Large intestine (tissue), 3 donors: Measurements from ENCODE around the gene FOXA1. TPM values are rescaled to one million over a fixed set of nuclear protein-coding genes. Genes with fewer than 3 reads are reported as not detected.

Experiments
- DNase-seq, 2 donors: peaks; one replicate each; pipeline versions ENCODE4 v3.0.0 to v3.0.0-alpha.2; 2013
- H3K27ac ChIP-seq: one replicate; pipeline ENCODE4 v1.5.1; 2013; ENCODE audit warnings: low read length
- H3K27me3 ChIP-seq: 2 replicates; pipeline ENCODE4 v1.6.1; 2013; ENCODE audit warnings: low read length; ENCODE audit not compliant: control insufficient read depth, insufficient read depth
- H3K36me3 ChIP-seq: 2 replicates; pipeline ENCODE4 v1.6.1; 2013; ENCODE audit warnings: low read length; ENCODE audit not compliant: control insufficient read depth, insufficient read depth
- H3K4me1 ChIP-seq: one replicate; pipeline ENCODE4 v1.6.1; 2013; ENCODE audit warnings: low read length; ENCODE audit not compliant: control insufficient read depth, insufficient read depth
- H3K4me3 ChIP-seq: one replicate; pipeline ENCODE4 v1.5.1; 2013; ENCODE audit warnings: low read length
- H3K9me3 ChIP-seq: one replicate; pipeline ENCODE4 v1.6.1; 2013; ENCODE audit warnings: mild to moderate bottlenecking, low read depth, low read length, moderate library complexity; ENCODE audit not compliant: control insufficient read depth
- WGBS: methylation state at CpG from one replicate; pipeline ENCODE4 v1.1.5; 2013; ENCODE audit warnings: low lambda C conversion rate; ENCODE audit not compliant: insufficient coverage; 5-methylcytosine and 5-hydroxymethylcytosine counted together
- polyA plus RNA-seq: library from polyadenylated mRNA; unstranded; fragments of 120-200 nt; gene quantifications from one replicate; pipeline ENCODE4 v1.2.1, GENCODE V29; 2013

FOXA1 gene
- polyA plus RNA-seq, 1 donor = 36.0 TPM

DNA sequence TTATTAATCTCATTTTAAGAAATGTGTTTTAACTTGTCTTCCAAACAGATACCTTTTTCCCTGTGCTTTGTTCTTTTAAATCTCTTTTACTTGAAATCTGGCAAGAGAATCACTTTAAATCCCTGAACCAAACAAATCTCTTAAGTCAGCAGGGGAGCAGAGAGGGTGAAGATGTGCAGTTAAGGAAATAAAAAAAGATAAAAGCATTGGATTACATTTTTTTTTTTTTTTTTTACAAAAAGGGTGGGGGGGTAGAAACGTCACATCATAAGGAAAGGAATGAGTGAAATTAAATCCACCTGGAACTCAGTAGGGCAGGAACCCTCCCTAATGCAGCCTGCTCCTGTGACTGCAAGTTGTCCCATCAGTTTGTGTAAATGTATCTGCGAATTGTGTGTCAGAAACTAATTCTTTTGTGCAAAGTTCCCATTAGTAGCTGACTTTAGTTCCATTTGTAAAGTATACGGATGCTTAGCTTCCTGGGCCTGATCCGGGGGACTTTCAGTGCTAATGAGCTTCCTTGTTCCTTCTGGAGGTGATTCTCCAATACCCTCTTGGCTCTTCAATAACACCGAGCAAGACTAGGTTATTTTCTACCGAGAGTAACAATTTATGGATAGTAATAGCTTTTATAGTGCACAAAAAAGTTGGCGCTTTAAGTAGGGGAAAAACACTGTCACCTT lies 1.9 kb upstream of the FOXA1 start:
- peaks cover 9% of the 10 kb centered on the region for H3K9me3 ChIP-seq
- DNase-seq = peak in 1 of 2 donors; percentile 62
- WGBS = no CpG with 5 or more reads among the region's 7 CpGs
- H3K4me3 ChIP-seq = peak overlapping the region; percentile 53
- H3K4me1 ChIP-seq = peaks cover 11% of the 10 kb centered on the region
- H3K27ac ChIP-seq = peak overlapping the region; percentile 97
- H3K36me3 ChIP-seq = no peaks in the 10 kb centered on the region
- H3K27me3 ChIP-seq = peaks cover 85% of the 10 kb centered on the region

DNA sequence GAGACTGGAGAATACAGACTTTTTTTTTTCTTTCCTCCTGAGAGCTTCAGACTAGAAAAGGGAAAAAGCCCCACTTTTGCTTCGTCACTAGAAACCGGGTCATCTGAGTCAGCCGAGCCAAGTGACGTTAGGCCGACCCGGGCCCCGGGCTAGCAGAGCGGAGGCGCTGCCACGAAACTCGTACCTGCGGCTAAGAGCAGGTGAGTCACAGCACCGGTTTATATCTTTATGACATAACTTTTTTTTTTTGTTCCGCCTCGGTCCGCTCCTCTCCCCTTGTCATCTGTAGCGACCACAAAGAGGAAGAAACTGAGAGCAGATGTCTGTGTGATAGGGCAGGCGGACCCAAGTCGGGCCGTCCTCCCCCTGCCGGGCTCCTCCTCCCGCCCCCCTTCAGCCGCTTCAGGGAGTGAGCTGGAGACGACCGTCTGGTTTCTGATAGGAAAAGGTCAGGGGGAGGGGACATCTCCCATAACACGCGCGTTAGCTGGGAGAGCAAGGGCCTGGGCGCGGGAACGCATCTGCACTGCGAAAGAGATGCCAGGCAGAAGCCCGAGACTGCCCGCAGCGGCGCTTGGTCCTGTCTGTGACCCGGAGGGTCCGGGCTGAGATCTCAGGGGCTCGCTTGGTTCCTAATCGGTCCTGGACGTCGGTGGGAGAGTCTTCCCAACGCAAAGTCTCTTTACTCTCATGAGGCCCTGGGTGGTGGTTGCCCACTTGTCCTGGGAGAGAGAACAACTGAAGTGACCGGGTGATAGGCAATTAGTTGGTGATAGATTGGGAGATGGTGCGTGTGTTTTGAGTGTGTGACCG lies 966 bp upstream of the FOXA1 start:
- Histone ChIP-seq H3K27ac (peak overlapping the region; percentile 97), H3K4me1 (peaks cover 10% of the 10 kb centered on the region), H3K4me3 (peak overlapping the region; percentile 45), H3K36me3 (no peaks in the 10 kb centered on the region), H3K9me3 (peaks cover 9% of the 10 kb centered on the region), H3K27me3 (peaks cover 85% of the 10 kb centered on the region)
- peak; percentile 89 to 96 for DNase-seq
- no CpG with 5 or more reads among the region's 46 CpGs for WGBS

- DNase-seq = peak; percentile 85 to 91
- H3K27me3 ChIP-seq = peaks cover 78% of the 10 kb centered on the region
- peaks cover 5% of the 10 kb centered on the region for H3K9me3 ChIP-seq
- peak overlapping the region; percentile 77 for H3K4me3 ChIP-seq
- peaks cover 5% of the 10 kb centered on the region for H3K4me1 ChIP-seq
- H3K36me3 ChIP-seq = no peaks in the 10 kb centered on the region
- peak overlapping the region; percentile 97 for H3K27ac ChIP-seq
- WGBS = no CpG with 5 or more reads among the region's 56 CpGs
These were observed 645 bp downstream of the FOXA1 start for GRCh38 chr14:37594238-37594970.

GRCh38 chr14:37593511-37594237 lies 1.4 kb downstream of the FOXA1 start:
- DNase-seq = peak in 1 of 2 donors; percentile 60
- peaks cover 5% of the 10 kb centered on the region for H3K4me1 ChIP-seq
- peak overlapping the region; percentile 97 for H3K27ac ChIP-seq
- no peaks in the 10 kb centered on the region for H3K36me3 ChIP-seq
- H3K9me3 ChIP-seq = peaks cover 4% of the 10 kb centered on the region
- peak overlapping the region; percentile 77 for H3K4me3 ChIP-seq
- WGBS = 2% methylated on average over 8 of the region's 14 CpGs
- H3K27me3 ChIP-seq = peaks cover 77% of the 10 kb centered on the region

DNA sequence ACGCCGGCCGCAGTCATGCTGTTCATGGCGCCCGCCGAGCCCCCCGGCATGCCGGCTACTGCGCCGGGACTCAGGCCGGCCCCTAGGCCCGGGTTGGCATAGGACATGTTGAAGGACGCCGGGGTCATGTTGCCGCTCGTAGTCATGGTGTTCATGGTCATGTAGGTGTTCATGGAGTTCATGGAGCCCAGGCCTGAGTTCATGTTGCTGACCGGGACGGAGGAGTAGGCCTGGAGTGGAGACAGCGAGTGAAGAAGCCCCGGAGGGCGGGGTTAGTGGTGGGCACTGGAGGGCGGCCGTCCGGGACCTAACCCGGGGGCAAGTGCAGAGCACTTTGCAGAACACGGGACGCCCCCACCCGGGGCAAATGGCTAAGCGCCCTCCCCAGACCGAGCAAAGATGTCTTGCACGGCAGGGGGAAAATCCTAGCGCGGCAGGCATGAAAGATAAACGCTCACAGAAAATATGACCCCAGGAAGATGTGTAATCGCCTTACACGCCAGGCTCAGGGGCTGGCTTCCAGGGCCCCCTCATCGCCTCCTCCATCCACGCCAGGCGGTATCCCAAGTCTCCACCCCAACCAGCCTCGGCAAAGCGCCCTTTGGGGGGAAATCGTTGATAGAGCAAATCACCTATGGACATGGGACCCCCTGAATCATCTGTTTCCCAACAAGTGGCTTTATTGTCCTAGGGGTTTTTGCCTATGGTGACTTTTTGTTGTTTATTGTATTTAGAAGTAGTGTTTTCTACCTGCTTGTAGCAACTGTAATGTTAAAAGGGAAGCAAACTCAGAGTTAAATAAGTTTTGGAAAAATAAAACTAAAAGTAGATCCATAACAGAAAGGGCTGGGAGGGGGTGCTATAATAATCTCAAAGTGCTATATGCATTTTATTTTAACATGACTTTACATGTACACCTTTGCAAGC lies 2.3 kb downstream of the FOXA1 start:
- peaks cover 4% of the 10 kb centered on the region for H3K9me3 ChIP-seq
- peak in 1 of 2 donors; percentile 80 for DNase-seq
- H3K4me1 ChIP-seq = peaks cover 5% of the 10 kb centered on the region
- peaks cover 77% of the 10 kb centered on the region for H3K27me3 ChIP-seq
- peak overlapping the region; percentile 97 for H3K27ac ChIP-seq
- WGBS = no CpG with 5 or more reads among the region's 42 CpGs
- peaks cover 4% of the 10 kb centered on the region for H3K36me3 ChIP-seq
- peak overlapping the region; percentile 77 for H3K4me3 ChIP-seq

GRCh38 chr14:37591941-37592481 lies 3.0 kb downstream of the FOXA1 start:
- no peak for DNase-seq
- peaks cover 4% of the 10 kb centered on the region for H3K9me3 ChIP-seq
- H3K4me1 ChIP-seq = peaks cover 4% of the 10 kb centered on the region
- H3K4me3 ChIP-seq = peak overlapping the region; percentile 77
- H3K27me3 ChIP-seq = peaks cover 74% of the 10 kb centered on the region
- WGBS = no CpG with 5 or more reads among the region's 58 CpGs
- H3K27ac ChIP-seq = peak overlapping the region; percentile 97
- H3K36me3 ChIP-seq = peaks cover 4% of the 10 kb centered on the region

DNA sequence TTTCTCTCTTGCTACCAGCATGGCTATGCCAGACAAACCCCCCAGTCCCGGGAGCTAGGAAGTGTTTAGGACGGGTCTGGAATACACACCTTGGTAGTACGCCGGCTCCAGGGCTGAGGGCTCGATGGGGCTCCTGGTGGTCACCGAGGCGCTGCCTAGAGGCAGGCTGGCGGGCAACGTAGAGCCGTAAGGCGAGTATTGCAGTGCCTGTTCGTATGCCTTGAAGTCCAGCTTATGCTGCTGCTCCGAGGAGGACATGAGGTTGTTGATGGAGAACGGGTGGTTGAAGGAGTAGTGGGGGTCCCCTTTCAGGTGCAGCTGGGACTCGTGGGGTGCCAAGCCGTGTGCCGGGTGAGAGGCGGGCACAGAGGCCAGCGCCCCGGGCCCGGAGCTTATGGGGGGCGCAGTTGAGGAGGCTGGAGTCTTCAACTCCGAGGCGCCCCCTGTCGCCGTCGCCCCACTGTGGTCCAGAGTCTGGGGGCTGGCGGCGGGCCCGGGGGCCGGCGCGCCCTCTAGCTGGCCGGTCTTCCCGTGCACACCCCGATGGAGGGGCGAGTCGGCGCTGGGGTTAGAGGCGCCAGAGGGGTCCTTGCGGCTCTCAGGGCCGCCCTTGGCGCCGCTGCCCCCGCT lies 3.6 kb downstream of the FOXA1 start:
- Histone ChIP-seq H3K27ac (peak overlapping the region; percentile 97), H3K36me3 (peaks cover 4% of the 10 kb centered on the region), H3K9me3 (peaks cover 4% of the 10 kb centered on the region), H3K4me3 (peak overlapping the region; percentile 77), H3K4me1 (no peaks in the 10 kb centered on the region), H3K27me3 (peaks cover 71% of the 10 kb centered on the region)
- DNase-seq = peak in 1 of 2 donors; percentile 81
- no CpG with 5 or more reads among the region's 45 CpGs for WGBS

DNA sequence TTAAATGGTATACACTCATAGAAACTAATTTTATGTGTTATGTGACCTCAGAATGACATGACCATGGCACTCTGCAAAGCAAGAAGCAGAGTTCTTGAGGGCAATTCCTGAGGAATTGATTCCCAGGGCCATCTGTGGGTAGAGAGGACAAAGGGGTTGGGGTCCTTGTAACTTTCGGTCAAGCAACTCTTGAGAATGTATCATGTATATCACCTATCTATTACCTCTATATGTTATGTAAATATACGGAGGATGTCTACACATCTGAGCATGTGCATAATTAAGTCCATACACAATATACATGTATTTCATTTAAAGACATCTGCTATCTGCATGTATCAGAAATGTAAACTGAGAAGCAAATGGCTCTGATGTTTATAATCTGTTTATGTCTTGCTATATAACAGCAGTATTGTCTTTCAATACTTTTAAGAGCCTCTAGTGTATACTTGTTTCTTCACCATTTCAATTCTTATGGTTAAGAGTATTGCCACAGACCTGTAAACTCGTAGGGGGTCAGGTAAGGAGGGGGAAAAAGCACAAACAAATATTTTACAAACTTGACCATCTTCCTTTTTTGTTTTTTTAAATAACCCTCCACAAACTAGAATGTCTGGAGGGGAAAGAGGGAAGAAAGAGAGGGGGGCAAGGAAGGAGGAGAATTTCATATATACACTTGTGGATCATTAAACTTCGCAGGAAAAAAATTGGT lies 4.5 kb downstream of the FOXA1 start:
- Histone ChIP-seq H3K36me3 (peaks cover 4% of the 10 kb centered on the region), H3K27me3 (peaks cover 70% of the 10 kb centered on the region), H3K27ac (peak overlapping the region; percentile 97), H3K4me1 (peaks cover 7% of the 10 kb centered on the region), H3K9me3 (peaks cover 3% of the 10 kb centered on the region), H3K4me3 (peak overlapping the region; percentile 77)
- DNase-seq = peak in 1 of 2 donors; percentile 82
- 14% methylated on average over 1 of the region's 4 CpGs for WGBS
